Mucosa of descending colon (tissue), 3 donors: ENCODE results near the gene LMTK3. TPM values are rescaled to one million over a fixed set of nuclear protein-coding genes. Genes with fewer than 3 reads are reported as not detected.
A peak's percentile ranks its signal among the peaks of the same experiment; 100 is the strongest.

Experiments used
- ATAC-seq: fragments of 200-7000 bp; cut with Tn5 transposase; one replicate; pipeline ENCODE4 v1.9.1; 2020; ENCODE audit warnings: mild to moderate bottlenecking, moderate library complexity
- DNase-seq, 3 donors: peaks; one replicate each; pipeline ENCODE4 v3.0.0-alpha.2; 2020
- H3K36me3 ChIP-seq: fragments of 200-600 bp; one replicate; pipeline ENCODE4 v1.8.0; 2021; ENCODE audit warnings: low read depth, mild to moderate bottlenecking
- H3K4me1 ChIP-seq: fragments of 200-600 bp; one replicate; pipeline ENCODE4 v1.8.0; 2021; ENCODE audit warnings: low read depth, mild to moderate bottlenecking
- H3K4me3 ChIP-seq: fragments of 200-600 bp; one replicate; pipeline ENCODE4 v1.8.0; 2021; ENCODE audit warnings: mild to moderate bottlenecking
- H3K9me3 ChIP-seq: fragments of 200-600 bp; one replicate; pipeline ENCODE4 v1.8.0; 2021; ENCODE audit warnings: mild to moderate bottlenecking
- CTCF ChIP-seq: fragments of 200-600 bp; IDR thresholded peaks from one replicate; pipeline ENCODE4 v1.8.0; 2022; ENCODE audit warnings: antibody characterized with exemption, mild to moderate bottlenecking
- intact Hi-C, 2 donors: fragments of 100-400 bp; cut with DNase I in 1 of 2; cut with micrococcal nuclease in 1 of 2; formaldehyde crosslinking; loops; one replicate each; pipeline versions ENCODE4 v1.11.0 to v1.11.1; 2022; cut with DNase I, micrococcal nuclease
- total RNA-seq, 3 donors: library from RNA; stranded (reverse); fragmentation: NEBNext Ultra II Directional in 2 of 3; extraction: Animal tissue kit (Norgen Biotek cat#: 25700) in 2 of 3; gene quantifications; one replicate each; pipeline versions ENCODE4 v1.2.1 to v1.2.4, GENCODE V29; 2021 to 2023
- donor health status: DM: no; HTN: no; CAD: no; lungs with moderate emphysema.
- donor health status: DM: no; HTN: no; CAD: no.
- donor health status: DM: no; HTN: yes; CAD: no.

LMTK3 gene
- total RNA-seq, 3 donors from 2014 or later, result 0.48 to 2.6 (median 1.3) TPM

DNA sequence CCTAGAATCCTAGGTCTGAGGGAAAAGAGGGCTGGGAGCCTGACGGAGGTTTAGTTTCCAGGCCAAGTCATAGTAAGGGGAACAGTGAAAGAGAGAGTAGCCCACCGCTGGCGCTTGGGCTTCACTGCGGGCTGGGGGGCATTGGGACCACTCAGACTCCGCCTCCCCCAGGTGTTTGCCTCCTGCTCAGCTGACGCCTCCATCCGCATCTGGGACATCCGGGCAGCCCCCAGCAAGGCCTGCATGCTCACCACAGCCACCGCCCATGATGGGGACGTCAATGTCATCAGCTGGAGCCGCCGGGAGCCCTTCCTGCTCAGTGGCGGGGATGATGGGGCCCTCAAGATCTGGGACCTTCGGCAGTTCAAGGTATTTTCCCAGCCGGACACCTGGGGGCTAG lies 60.8 kb downstream of the LMTK3 start:
- DNase-seq (no peak), ATAC-seq (no peak)
- TF ChIP-seq CTCF, result no peak
- no peaks in the 10 kb centered on the region for H3K36me3 ChIP-seq
- intact Hi-C loops, result no loop called here
- no peak overlapping the region for H3K4me3 ChIP-seq
- peaks cover 12% of the 10 kb centered on the region for H3K4me1 ChIP-seq
- H3K9me3 ChIP-seq, result no peaks in the 10 kb centered on the region

GRCh38 chr19:48450441-48450840 lies 61.2 kb downstream of the LMTK3 start:
- Histone ChIP-seq H3K9me3 (no peaks in the 10 kb centered on the region), H3K4me1 (peaks cover 12% of the 10 kb centered on the region), H3K36me3 (no peaks in the 10 kb centered on the region), H3K4me3 (no peak overlapping the region)
- no peak for ATAC-seq
- no peak for DNase-seq
- TF ChIP-seq CTCF, result no peak
- intact Hi-C loops, result no loop called here

DNA sequence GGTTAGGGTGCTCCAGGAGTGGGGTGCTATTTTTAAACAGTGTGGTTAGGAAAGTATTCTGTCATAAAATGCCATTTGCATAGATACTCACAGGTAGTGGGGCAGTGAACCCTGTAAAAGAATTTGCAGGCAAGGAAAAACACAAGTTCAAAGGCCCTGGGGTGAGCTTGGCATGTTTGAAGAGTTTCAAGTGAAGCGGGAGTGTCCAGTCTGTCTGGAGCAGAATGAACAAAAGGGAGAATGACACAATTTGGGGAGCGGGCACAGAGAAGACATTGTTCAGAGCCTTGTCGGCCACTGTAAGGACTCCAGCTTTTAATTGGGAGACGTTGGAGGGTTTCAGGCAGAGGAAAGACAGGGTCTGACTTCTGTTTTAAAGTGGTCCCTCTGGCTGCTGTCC lies 63.1 kb downstream of the LMTK3 start:
- TF ChIP-seq CTCF, result no peak
- peaks cover 19% of the 10 kb centered on the region for H3K4me1 ChIP-seq
- intact Hi-C loops, result no loop called here
- H3K9me3 ChIP-seq, result no peaks in the 10 kb centered on the region
- no peaks in the 10 kb centered on the region for H3K36me3 ChIP-seq
- DNase-seq (no peak), ATAC-seq (no peak)
- H3K4me3 ChIP-seq, result no peak overlapping the region

DNA sequence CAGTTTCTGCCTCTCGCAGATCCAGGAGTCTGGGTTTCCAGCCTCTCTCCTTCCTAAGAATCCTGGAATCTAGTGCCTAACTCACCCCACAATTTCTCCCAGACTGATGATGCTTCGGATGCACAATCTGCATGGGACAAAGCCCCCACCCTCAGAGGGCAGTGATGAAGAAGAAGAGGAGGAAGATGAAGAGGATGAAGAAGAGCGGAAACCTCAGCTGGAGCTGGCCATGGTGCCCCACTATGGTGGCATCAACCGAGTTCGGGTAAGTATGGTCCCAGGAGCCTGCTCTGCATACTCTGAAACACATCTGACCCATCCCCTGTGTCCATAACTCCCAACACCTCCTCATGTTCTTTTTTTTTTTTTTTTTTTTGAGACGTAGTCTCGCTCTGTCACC lies 65.1 kb downstream of the LMTK3 start:
- no peak for DNase-seq
- intact Hi-C loops, result no loop called here
- Histone ChIP-seq H3K36me3 (no peaks in the 10 kb centered on the region), H3K9me3 (no peaks in the 10 kb centered on the region), H3K4me1 (peaks cover 17% of the 10 kb centered on the region), H3K4me3 (no peak overlapping the region)
- ATAC-seq, result no peak
- no peak for TF ChIP-seq CTCF

GRCh38 chr19:48445606-48446481 lies 65.8 kb downstream of the LMTK3 start, which contains the start of gene GRWD1:
Gene GRWD1 (plus strand): TSS chr19:48445983. CDS start chr19:48446006, 23 bp downstream.
- Histone ChIP-seq H3K4me1 (peaks cover 17% of the 10 kb centered on the region), H3K36me3 (no peaks in the 10 kb centered on the region), H3K4me3 (peak within 1 kb of the TSS; percentile 63), H3K9me3 (no peaks in the 10 kb centered on the region)
- no peak for TF ChIP-seq CTCF
- peak; percentile 96 for ATAC-seq
- intact Hi-C loops, result no loop called here
- peak; percentile 88 to 94 (median 94) for DNase-seq
